ENCODE data around the gene OR6J1.

DNA sequence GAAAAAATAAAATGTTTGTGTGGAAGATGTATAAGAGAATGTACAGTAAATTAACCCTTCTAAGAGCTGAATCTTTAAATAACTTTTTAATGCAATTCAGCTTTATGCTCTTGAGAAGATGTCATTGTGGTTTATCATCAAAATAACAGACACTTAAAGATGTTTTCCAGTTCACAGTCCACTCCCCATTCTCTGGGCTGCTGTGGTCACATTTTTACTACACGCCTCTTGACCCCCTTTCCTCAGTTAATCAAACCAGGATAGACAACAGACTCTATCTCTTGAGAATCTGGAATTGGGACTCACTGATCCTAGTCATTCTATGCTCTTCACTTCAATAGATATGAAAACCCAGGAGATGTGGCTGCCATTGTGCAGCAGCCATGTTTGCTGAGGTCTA, 24.7 kb upstream of the OR6J1 start:
- TF ChIP-seq POLR2AphosphoS5 (IDR thresholded peaks at IDR 0.05; ENCODE audit: borderline replicate concordance, low read depth, low read length) (no peak), EZH2 (IDR thresholded peaks at IDR 0.05) (no peak), FOXP2 (optimal IDR thresholded peaks at IDR 0.05; ENCODE audit: control extremely low read depth, extremely low read length, insufficient read depth) (no peak)
